ENCODE data around the gene TAB3. TPM values are rescaled to one million over a fixed set of nuclear protein-coding genes. Genes with fewer than 3 reads are reported as not detected.

TAB3 gene
- total and polyA plus RNA-seq, 10 of the 15 experiments (the other 5 are each of a cell fraction or from before 2014, with no cell fraction given), result 1.7 to 22.1 (median 9.1) TPM

DNA sequence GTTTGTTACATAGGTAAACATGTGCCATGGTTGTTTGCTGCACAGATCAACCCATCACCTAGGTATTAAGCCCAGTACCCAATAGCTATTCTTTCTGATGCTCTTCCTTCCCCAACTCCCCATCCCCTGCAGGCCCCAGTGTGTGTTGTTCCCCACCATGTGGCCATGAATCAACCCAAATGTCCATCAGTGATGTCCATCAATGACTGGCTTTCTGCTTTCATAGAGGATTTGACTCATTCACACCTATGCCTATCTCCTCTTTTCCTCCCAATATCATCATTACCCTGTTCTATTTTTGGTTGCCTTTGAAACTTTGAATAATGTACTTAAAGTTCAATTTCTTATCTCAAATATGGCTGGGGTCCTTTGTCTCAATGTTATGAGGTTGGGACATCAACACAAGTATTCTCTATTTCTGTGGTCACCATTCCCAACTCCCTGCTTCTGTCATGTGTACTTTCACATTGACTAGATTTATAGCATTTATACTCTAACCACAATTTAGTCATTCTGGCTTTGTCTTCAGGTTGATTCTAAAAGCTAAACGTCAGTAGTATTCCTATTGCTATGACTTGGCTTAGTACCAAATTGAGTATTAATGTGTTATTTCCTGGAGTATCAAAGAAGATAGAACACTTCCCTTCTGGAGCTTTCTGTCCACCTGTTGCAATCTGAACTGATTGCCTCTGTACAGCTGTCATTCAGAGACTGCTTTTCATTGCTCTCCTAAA lies 107.2 kb downstream of the TAB3 start:
- WGBS (ENCODE audit: insufficient coverage, insufficient replicate concordance, low lambda C conversion rate, missing lambda C conversion rate), result 0% methylated on average over 1 of the region's 1 CpG
- in situ Hi-C loops (cut with MboI), result no loop called here
- Histone ChIP-seq H4K20me1 (ENCODE audit: control insufficient read depth, insufficient read depth) (no peaks in the 10 kb centered on the region), H3K4me1 (ENCODE audit: control insufficient read depth, insufficient read depth, low read length) (no peaks in the 10 kb centered on the region), H3K27me3 (replicated peaks in 1 of 2; ENCODE audit: control insufficient read depth in 2 of 2, insufficient read depth in 2 of 2, low read length in 1 of 2) (peaks cover 0 to 1% of the 10 kb centered on the region in 2 experiments; a peak in 1 of 4 replicates), H3K27ac (ENCODE audit: control insufficient read depth, insufficient read depth) (no peak overlapping the region), H3K9me3 (replicated peaks; ENCODE audit: control insufficient read depth, insufficient read depth, low read length) (no peaks in the 10 kb centered on the region; the same call in 2 of the 3 replicates), H2AFZ (ENCODE audit: control insufficient read depth, low read depth, low read length) (no peak overlapping the region), H3K4me2 (ENCODE audit: control insufficient read depth, insufficient read depth) (no peak overlapping the region), H3K36me3 (ENCODE audit: control insufficient read depth in 2 of 2, insufficient read depth in 2 of 2, low read length in 1 of 2) (no peaks in the 10 kb centered on the region), H3K79me2 (ENCODE audit: control insufficient read depth, insufficient read depth, low read length) (no peaks in the 10 kb centered on the region), H3K4me3 (no peak overlapping the region), H3K9ac (ENCODE audit: control insufficient read depth, insufficient read depth, low read length) (no peak overlapping the region)
- intact Hi-C loops (cut with micrococcal nuclease; ENCODE audit: unreplicated experiment), result no loop called here
- TF ChIP-seq TARDBP (IDR thresholded peaks at IDR 0.05; ENCODE audit: borderline replicate concordance), result no peak
- POLR2A ChIA-PET, result no interaction called here
- RAD21 ChIA-PET (ENCODE audit: unreplicated experiment), result no interaction called here
- no TSS peak for BruUV-seq (replicated peaks)
- SMC1A ChIA-PET (ENCODE audit: uncharacterized antibody, unreplicated experiment), result no interaction called here
- no peak for ATAC-seq
- CTCF ChIA-PET, result no interaction called here
- no peak for FAIRE-seq
- no peak for DNase-seq (ENCODE audit: low read depth, low spot score)

DNA sequence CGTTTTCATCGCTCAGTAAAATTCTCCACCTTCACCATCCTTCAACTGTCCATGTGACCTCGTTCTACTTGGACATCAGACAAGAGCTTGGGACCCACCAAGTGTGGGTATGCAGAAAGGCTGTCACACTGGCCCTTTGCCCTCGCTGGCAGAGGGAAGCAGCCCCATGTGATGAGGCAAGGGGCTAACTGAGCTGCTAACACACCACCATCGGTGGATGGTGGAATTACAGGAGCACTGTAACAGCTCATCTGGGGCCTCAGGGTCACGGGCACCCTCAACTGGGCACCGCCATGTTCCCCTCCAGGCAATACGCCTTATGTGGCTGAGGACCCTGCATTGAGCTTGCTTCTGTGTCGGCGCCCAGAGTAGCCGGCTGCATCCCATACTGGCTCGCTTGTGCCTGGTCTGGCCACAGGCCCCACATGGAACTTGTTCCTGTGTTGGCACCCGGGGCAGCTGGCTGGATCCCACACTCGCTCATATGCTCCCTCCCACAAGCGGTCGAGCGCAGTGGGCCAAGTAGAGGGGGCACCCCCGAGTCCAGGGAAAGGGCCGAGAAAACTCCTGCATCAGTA lies 109.5 kb downstream of the TAB3 start:
- DNase-seq (ENCODE audit: low read depth, low spot score) (no peak), FAIRE-seq (no peak), ATAC-seq (no peak)
- Histone ChIP-seq H3K27me3 (replicated peaks in 1 of 2; ENCODE audit: control insufficient read depth in 2 of 2, insufficient read depth in 2 of 2, low read length in 1 of 2) (no peaks in the 10 kb centered on the region), H3K4me2 (ENCODE audit: control insufficient read depth, insufficient read depth) (no peak overlapping the region), H3K9ac (ENCODE audit: control insufficient read depth, insufficient read depth, low read length) (no peak overlapping the region), H3K79me2 (ENCODE audit: control insufficient read depth, insufficient read depth, low read length) (no peaks in the 10 kb centered on the region), H2AFZ (ENCODE audit: control insufficient read depth, low read depth, low read length) (no peak overlapping the region), H3K4me1 (ENCODE audit: control insufficient read depth, insufficient read depth, low read length) (no peaks in the 10 kb centered on the region), H3K27ac (ENCODE audit: control insufficient read depth, insufficient read depth) (no peak overlapping the region), H3K4me3 (no peak overlapping the region), H3K9me3 (replicated peaks; ENCODE audit: control insufficient read depth, insufficient read depth, low read length) (no peaks in the 10 kb centered on the region; the same call in 2 of the 3 replicates), H3K36me3 (ENCODE audit: control insufficient read depth in 2 of 2, insufficient read depth in 2 of 2, low read length in 1 of 2) (no peaks in the 10 kb centered on the region), H4K20me1 (ENCODE audit: control insufficient read depth, insufficient read depth) (no peaks in the 10 kb centered on the region)
- POLR2A ChIA-PET, result no interaction called here
- intact Hi-C loops (cut with micrococcal nuclease; ENCODE audit: unreplicated experiment) (no loop called here), in situ Hi-C loops (cut with MboI) (loop anchor here (5.0 kb wide), 1 partner anchor 48 kb away; no protein-coding TSS in a partner anchor)
- SMC1A ChIA-PET (ENCODE audit: uncharacterized antibody, unreplicated experiment), result no interaction called here
- WGBS (ENCODE audit: insufficient coverage, insufficient replicate concordance, low lambda C conversion rate, missing lambda C conversion rate), result 46% methylated on average over 19 of the region's 19 CpGs
- CTCF ChIA-PET, result interaction anchor here (1.3 kb wide), 1 partner anchor 44 kb away, joined by 4 read pairs; no protein-coding TSS in a partner anchor
- RAD21 ChIA-PET (ENCODE audit: unreplicated experiment), result no interaction called here
- no TSS peak for BruUV-seq (replicated peaks)
- TF ChIP-seq SMC3 (IDR thresholded peaks at IDR 0.05; ENCODE audit: borderline replicate concordance, low read length) (no peak), SREBF1 (IDR thresholded peaks at IDR 0.05; ENCODE audit: low read length) (no peak), SPI1 (IDR thresholded peaks at IDR 0.05; ENCODE audit: borderline replicate concordance, insufficient read depth, low read depth, low read length) (no peak), CBX3 (IDR thresholded peaks at IDR 0.05; ENCODE audit: borderline replicate concordance, low read depth) (no peak), SUPT20H (IDR thresholded peaks at IDR 0.05; ENCODE audit: borderline replicate concordance, control insufficient read depth, low read depth, low read length) (no peak), IRF4 (IDR thresholded peaks at IDR 0.05; ENCODE audit: low read depth, low read length) (no peak)
- TF ChIP-seq, protein P1, sequence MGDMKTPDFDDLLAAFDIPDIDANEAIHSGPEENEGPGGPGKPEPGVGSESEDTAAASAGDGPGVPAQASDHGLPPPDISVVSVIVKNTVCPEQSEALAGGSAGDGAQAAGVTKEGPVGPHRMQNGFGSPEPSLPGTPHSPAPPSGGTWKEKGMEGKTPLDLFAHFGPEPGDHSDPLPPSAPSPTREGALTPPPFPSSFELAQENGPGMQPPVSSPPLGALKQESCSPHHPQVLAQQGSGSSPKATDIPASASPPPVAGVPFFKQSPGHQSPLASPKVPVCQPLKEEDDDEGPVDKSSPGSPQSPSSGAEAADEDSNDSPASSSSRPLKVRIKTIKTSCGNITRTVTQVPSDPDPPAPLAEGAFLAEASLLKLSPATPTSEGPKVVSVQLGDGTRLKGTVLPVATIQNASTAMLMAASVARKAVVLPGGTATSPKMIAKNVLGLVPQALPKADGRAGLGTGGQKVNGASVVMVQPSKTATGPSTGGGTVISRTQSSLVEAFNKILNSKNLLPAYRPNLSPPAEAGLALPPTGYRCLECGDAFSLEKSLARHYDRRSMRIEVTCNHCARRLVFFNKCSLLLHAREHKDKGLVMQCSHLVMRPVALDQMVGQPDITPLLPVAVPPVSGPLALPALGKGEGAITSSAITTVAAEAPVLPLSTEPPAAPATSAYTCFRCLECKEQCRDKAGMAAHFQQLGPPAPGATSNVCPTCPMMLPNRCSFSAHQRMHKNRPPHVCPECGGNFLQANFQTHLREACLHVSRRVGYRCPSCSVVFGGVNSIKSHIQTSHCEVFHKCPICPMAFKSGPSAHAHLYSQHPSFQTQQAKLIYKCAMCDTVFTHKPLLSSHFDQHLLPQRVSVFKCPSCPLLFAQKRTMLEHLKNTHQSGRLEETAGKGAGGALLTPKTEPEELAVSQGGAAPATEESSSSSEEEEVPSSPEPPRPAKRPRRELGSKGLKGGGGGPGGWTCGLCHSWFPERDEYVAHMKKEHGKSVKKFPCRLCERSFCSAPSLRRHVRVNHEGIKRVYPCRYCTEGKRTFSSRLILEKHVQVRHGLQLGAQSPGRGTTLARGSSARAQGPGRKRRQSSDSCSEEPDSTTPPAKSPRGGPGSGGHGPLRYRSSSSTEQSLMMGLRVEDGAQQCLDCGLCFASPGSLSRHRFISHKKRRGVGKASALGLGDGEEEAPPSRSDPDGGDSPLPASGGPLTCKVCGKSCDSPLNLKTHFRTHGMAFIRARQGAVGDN (IDR thresholded peaks at IDR 0.05), result no peak
- TF ChIP-seq, protein P2, sequence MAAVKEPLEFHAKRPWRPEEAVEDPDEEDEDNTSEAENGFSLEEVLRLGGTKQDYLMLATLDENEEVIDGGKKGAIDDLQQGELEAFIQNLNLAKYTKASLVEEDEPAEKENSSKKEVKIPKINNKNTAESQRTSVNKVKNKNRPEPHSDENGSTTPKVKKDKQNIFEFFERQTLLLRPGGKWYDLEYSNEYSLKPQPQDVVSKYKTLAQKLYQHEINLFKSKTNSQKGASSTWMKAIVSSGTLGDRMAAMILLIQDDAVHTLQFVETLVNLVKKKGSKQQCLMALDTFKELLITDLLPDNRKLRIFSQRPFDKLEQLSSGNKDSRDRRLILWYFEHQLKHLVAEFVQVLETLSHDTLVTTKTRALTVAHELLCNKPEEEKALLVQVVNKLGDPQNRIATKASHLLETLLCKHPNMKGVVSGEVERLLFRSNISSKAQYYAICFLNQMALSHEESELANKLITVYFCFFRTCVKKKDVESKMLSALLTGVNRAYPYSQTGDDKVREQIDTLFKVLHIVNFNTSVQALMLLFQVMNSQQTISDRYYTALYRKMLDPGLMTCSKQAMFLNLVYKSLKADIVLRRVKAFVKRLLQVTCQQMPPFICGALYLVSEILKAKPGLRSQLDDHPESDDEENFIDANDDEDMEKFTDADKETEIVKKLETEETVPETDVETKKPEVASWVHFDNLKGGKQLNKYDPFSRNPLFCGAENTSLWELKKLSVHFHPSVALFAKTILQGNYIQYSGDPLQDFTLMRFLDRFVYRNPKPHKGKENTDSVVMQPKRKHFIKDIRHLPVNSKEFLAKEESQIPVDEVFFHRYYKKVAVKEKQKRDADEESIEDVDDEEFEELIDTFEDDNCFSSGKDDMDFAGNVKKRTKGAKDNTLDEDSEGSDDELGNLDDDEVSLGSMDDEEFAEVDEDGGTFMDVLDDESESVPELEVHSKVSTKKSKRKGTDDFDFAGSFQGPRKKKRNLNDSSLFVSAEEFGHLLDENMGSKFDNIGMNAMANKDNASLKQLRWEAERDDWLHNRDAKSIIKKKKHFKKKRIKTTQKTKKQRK (IDR thresholded peaks at IDR 0.05; ENCODE audit: low read depth, low read length), result no peak

All from GM12878 (cell line).